ENCODE data around the gene WDR74.
A peak's percentile ranks its signal among the peaks of the same experiment; 100 is the strongest.

GRCh38 chr11:62855571-62856332 lies 16.4 kb upstream of the WDR74 start:
- peak; percentile 92 for TF ChIP-seq POLR2A (IDR thresholded peaks at IDR 0.05)
- no peak for TF ChIP-seq CTCF (IDR thresholded peaks at IDR 0.05)
